OCI-LY1 (cell line): ENCODE results near the gene SRBD1.

Experiments used
- CTCF ChIP-seq: fragments of 200-600 bp; sonication (generic), shearing (Covaris generic); IDR thresholded peaks from 2 replicates; pipeline ENCODE4 v1.5.1; 2017; ENCODE audit warnings: mild to moderate bottlenecking, antibody characterized with exemption, low read length, moderate library complexity, mixed read lengths
- EZH2 ChIP-seq: fragments of 200-600 bp; sonication (generic), shearing (Covaris generic); IDR thresholded peaks from 2 replicates; pipeline ENCODE4 v1.8.0; 2017; ENCODE audit warnings: borderline replicate concordance, mixed run types, mild to moderate bottlenecking, antibody characterized with exemption, low read length, moderate library complexity, mixed read lengths

DNA sequence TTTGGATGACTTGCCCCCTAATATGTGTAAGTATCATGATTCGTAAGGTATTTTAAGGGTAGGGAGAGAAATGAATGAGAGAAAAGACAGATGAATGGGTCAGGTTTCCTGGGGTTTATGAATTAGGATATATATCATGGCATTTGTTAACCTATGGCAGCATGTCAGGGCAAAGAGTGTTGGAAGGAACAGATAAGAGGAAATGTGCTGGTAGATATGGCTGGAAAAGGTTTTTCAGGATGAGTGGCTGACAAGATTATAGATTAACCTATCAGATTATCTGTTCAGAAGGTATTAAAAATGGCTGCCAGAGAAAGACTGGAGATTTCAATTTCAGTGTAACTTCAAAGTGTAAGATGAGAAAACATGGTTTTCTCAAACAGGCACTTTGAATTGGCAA is 67.8 kb downstream of the SRBD1 start:
- TF ChIP-seq EZH2 (no peak), CTCF (no peak)
